Epidermal melanocyte (primary cell): ENCODE results near the gene FGF1.

Experiments used
- DNase-seq: peaks from one replicate; pipeline ENCODE4 v3.0.0; 2011; ENCODE audit warnings: low spot score; ENCODE audit not compliant: insufficient read length

Gene FGF1

GRCh38 chr5:142644640-142645361 is 41.1 kb downstream of the FGF1 start:
- peak; percentile 83 for DNase-seq

GRCh38 chr5:142644127-142644526 is 41.8 kb downstream of the FGF1 start:
- no peak for DNase-seq

GRCh38 chr5:142643634-142644033 is 42.3 kb downstream of the FGF1 start:
- no peak for DNase-seq

GRCh38 chr5:142642427-142642826 is 43.5 kb downstream of the FGF1 start:
- no peak for DNase-seq

- DNase-seq, result no peak
Observed at GRCh38 chr5:142641711-142642110, 44.2 kb downstream of the FGF1 start.

- no peak for DNase-seq
Observed at GRCh38 chr5:142640316-142641005, 45.4 kb downstream of the FGF1 start.

- no peak for DNase-seq
Observed at GRCh38 chr5:142639455-142639854, 46.4 kb downstream of the FGF1 start.

- no peak for DNase-seq
Observed at GRCh38 chr5:142637871-142638270, 48.0 kb downstream of the FGF1 start.

- DNase-seq, result no peak
Observed at GRCh38 chr5:142636698-142637324, 49.1 kb downstream of the FGF1 start.

- DNase-seq, result no peak
Observed at GRCh38 chr5:142636093-142636492, 49.8 kb downstream of the FGF1 start.

GRCh38 chr5:142634216-142635011 is 51.5 kb downstream of the FGF1 start:
- no peak for DNase-seq

GRCh38 chr5:142630927-142631539 is 54.9 kb downstream of the FGF1 start:
- no peak for DNase-seq

GRCh38 chr5:142627383-142628217 is 58.3 kb downstream of the FGF1 start:
- DNase-seq, result no peak

GRCh38 chr5:142626786-142627185 is 59.1 kb downstream of the FGF1 start:
- no peak for DNase-seq

GRCh38 chr5:142626099-142626498 is 59.8 kb downstream of the FGF1 start:
- DNase-seq, result no peak

GRCh38 chr5:142621227-142621626 is 64.7 kb downstream of the FGF1 start:
- DNase-seq, result no peak

- no peak for DNase-seq
Observed at GRCh38 chr5:142619815-142620214, 66.1 kb downstream of the FGF1 start.

GRCh38 chr5:142618130-142618523 is 67.8 kb downstream of the FGF1 start:
- no peak for DNase-seq

- no peak for DNase-seq
Observed at GRCh38 chr5:142617416-142618129, 68.3 kb downstream of the FGF1 start.

- DNase-seq, result no peak
Observed at GRCh38 chr5:142615948-142616347, 69.9 kb downstream of the FGF1 start.
